H1 (cell line): ENCODE data around the gene C19orf38. TPM values are rescaled to one million over a fixed set of nuclear protein-coding genes. Genes with fewer than 3 reads are reported as not detected.

Source experiments
- CTCF ChIA-PET: fragments of 300-600 bp; sonication (Branson Sonifier 250); formaldehyde crosslinking; loops from one replicate; lab custom pipeline; 2021; ENCODE audit not compliant: partially characterized antibody; lab: Charles Lee
- POLR2A ChIA-PET: fragments of 300-600 bp; sonication (Branson Sonifier 250); formaldehyde crosslinking; loops from one replicate; lab custom pipeline; 2021; ENCODE audit warnings: inconsistent platforms; ENCODE audit not compliant: partially characterized antibody; lab: Charles Lee
- DNase-seq, 2 experiments: peaks; one replicate each; pipeline versions ENCODE4 v3.0.0 to v3.0.0-alpha.2; 2010 to 2022; ENCODE audit warnings: low spot score in 2 of 2, low read depth in 1 of 2, mixed read lengths in 1 of 2
- FAIRE-seq: peaks from 2 replicates; lab custom pipeline; 2011; peaks lifted over from hg19 to GRCh38; lab: Jason Lieb, UNC
- H2AFZ ChIP-seq: 2 replicates; pipeline ENCODE4 v1.8.1; 2012; ENCODE audit warnings: low read length, inconsistent platforms
- H2AK5ac ChIP-seq: 2 replicates; pipeline ENCODE4 v1.6.1; 2013; ENCODE audit warnings: low read depth, low read length
- H2BK120ac ChIP-seq: replicated peaks from 2 replicates; pipeline ENCODE3; 2013; ENCODE audit warnings: low read depth, low read length, inconsistent platforms
- H2BK12ac ChIP-seq: 2 replicates; pipeline ENCODE4 v1.6.1; 2013; ENCODE audit warnings: low read depth, low read length
- H2BK15ac ChIP-seq: 2 replicates; pipeline ENCODE4 v1.6.1; 2013; ENCODE audit warnings: low read length
- H2BK20ac ChIP-seq: 2 replicates; pipeline ENCODE4 v1.6.1; 2013; ENCODE audit warnings: low read length
- H2BK5ac ChIP-seq: 2 replicates; pipeline ENCODE4 v1.6.1; 2013; ENCODE audit warnings: low read depth, low read length
- H3K14ac ChIP-seq: 2 replicates; pipeline ENCODE4 v1.6.1; 2013; ENCODE audit warnings: inconsistent platforms; ENCODE audit not compliant: insufficient read length
- H3K18ac ChIP-seq: 2 replicates; pipeline ENCODE4 v1.6.1; 2013; ENCODE audit warnings: low read length; ENCODE audit errors: extremely low read depth
- H3K23ac ChIP-seq: 2 replicates; pipeline ENCODE4 v1.6.1; 2013; ENCODE audit warnings: inconsistent platforms; ENCODE audit not compliant: insufficient read length
- H3K23me2 ChIP-seq: 2 replicates; pipeline ENCODE4 v1.6.1; 2013; ENCODE audit warnings: low read depth, low read length
- H3K27ac ChIP-seq: 2 replicates; pipeline ENCODE4 v1.6.1; 2011; ENCODE audit warnings: low read depth, low read length, inconsistent platforms
- H3K27me3 ChIP-seq, 4 experiments: replicated peaks in 1 of 4; 1 replicate in 1 of 4; 2 replicates in 3 of 4; pipeline versions ENCODE4 v1.6.1 to v1.8.1; 2011 to 2013; ENCODE audit warnings: low read length in 3 of 4, mild to moderate bottlenecking in 3 of 4, inconsistent platforms in 2 of 4, mixed read lengths in 2 of 4, moderate library complexity in 1 of 4; ENCODE audit not compliant: control insufficient read depth in 3 of 4, insufficient read depth in 3 of 4; ENCODE audit errors: extremely low read depth in 1 of 4
- H3K36me3 ChIP-seq, 4 experiments: 2 replicates each; pipeline versions ENCODE4 v1.6.1 to v1.8.1; 2011 to 2013; ENCODE audit warnings: mild to moderate bottlenecking in 4 of 4, low read length in 3 of 4, moderate library complexity in 2 of 4, control low read depth in 1 of 4, inconsistent platforms in 1 of 4; ENCODE audit not compliant: insufficient read depth in 4 of 4, control insufficient read depth in 2 of 4
- H3K4ac ChIP-seq: replicated peaks from 2 replicates; pipeline ENCODE3; 2013; ENCODE audit warnings: low read length, low read depth, mixed read lengths, inconsistent platforms; ENCODE audit not compliant: insufficient read length
- H3K4me1 ChIP-seq, 4 experiments: replicated peaks in 1 of 4; 1 replicate in 1 of 4; 2 replicates in 3 of 4; pipeline versions ENCODE4 v1.6.1 to v1.8.1; 2011 to 2013; ENCODE audit warnings: low read length in 3 of 4, inconsistent platforms in 2 of 4, mixed read lengths in 1 of 4; ENCODE audit not compliant: insufficient read depth in 4 of 4, control insufficient read depth in 3 of 4
- H3K4me2 ChIP-seq, 2 experiments: 2 replicates each; pipeline versions ENCODE4 v1.6.1 to v1.8.1; 2011 to 2013; ENCODE audit warnings: low read depth in 2 of 2, low read length in 2 of 2, control low read depth in 1 of 2, inconsistent platforms in 1 of 2, mild to moderate bottlenecking in 1 of 2; ENCODE audit not compliant: insufficient read depth in 1 of 2
- H3K4me3 ChIP-seq, 4 experiments: fragments of 200-600, 300-600 bp in 1 of 4; sonication (generic), shearing (Covaris generic), sonication (Bioruptor Twin) in 1 of 4; 2 replicates each; pipeline versions ENCODE4 v1.5.1 to v1.8.1; 2011 to 2016; ENCODE audit warnings: low read length in 4 of 4, low read depth in 3 of 4, control low read depth in 2 of 4, inconsistent platforms in 2 of 4, mild to moderate bottlenecking in 2 of 4, mixed read lengths in 1 of 4, moderate library complexity in 1 of 4; ENCODE audit not compliant: insufficient read depth in 2 of 4; ENCODE audit errors: extremely low read depth in 1 of 4
- H3K56ac ChIP-seq: replicated peaks from 2 replicates; pipeline ENCODE3; 2013; ENCODE audit warnings: low read depth, mild to moderate bottlenecking, mixed read lengths, low read length, inconsistent platforms; ENCODE audit not compliant: insufficient read length
- H3K79me1 ChIP-seq: 2 replicates; pipeline ENCODE4 v1.6.1; 2013; ENCODE audit warnings: low read depth, low read length, control low read depth
- H3K79me2 ChIP-seq, 2 experiments: 2 replicates each; pipeline versions ENCODE4 v1.6.1 to v1.8.1; 2012 to 2013; ENCODE audit warnings: low read length in 2 of 2, mild to moderate bottlenecking in 2 of 2, inconsistent platforms in 1 of 2; ENCODE audit not compliant: insufficient read depth in 2 of 2, control insufficient read depth in 1 of 2
- H3K9ac ChIP-seq, 4 experiments: replicated peaks in 1 of 4; 1 replicate in 1 of 4; 2 replicates in 3 of 4; pipeline versions ENCODE4 v1.6.1 to v1.8.1; 2011 to 2013; ENCODE audit warnings: low read depth in 3 of 4, low read length in 3 of 4, control low read depth in 2 of 4, mild to moderate bottlenecking in 2 of 4, moderate library complexity in 2 of 4, inconsistent platforms in 1 of 4; ENCODE audit errors: extremely low read depth in 1 of 4
- H3K9me3 ChIP-seq, 2 experiments: 2 replicates each; pipeline versions ENCODE4 v1.6.1 to v1.8.1; 2012 to 2013; ENCODE audit warnings: mild to moderate bottlenecking in 2 of 2, moderate library complexity in 2 of 2, control low read depth in 1 of 2, inconsistent platforms in 1 of 2, low read depth in 1 of 2, low read length in 1 of 2, mixed read lengths in 1 of 2; ENCODE audit not compliant: insufficient read depth in 2 of 2
- H4K20me1 ChIP-seq, 2 experiments: replicated peaks in 1 of 2; 2 replicates each; pipeline versions ENCODE3 to v1.8.1; 2011 to 2013; ENCODE audit warnings: inconsistent platforms in 2 of 2, low read length in 2 of 2, mild to moderate bottlenecking in 1 of 2; ENCODE audit not compliant: insufficient read depth in 2 of 2, control insufficient read depth in 1 of 2
- H4K5ac ChIP-seq: 2 replicates; pipeline ENCODE4 v1.6.1; 2013; ENCODE audit warnings: low read length, low read depth, mixed read lengths, inconsistent platforms; ENCODE audit not compliant: insufficient read length
- H4K8ac ChIP-seq: 2 replicates; pipeline ENCODE4 v1.8.0; 2013; ENCODE audit warnings: mild to moderate bottlenecking, moderate library complexity, low read length, inconsistent platforms; ENCODE audit not compliant: insufficient read depth; ENCODE audit errors: extremely low read depth
- H4K91ac ChIP-seq: replicated peaks from 2 replicates; pipeline ENCODE3; 2013; ENCODE audit warnings: low read length, mixed read lengths, inconsistent platforms; ENCODE audit not compliant: insufficient read length
- ASH2L ChIP-seq: fragments of 200-600, 300-600 bp; sonication (generic); IDR thresholded peaks from one replicate; pipeline ENCODE4 v1.7.1; 2017; ENCODE audit warnings: low read length
- WGBS, 2 experiments: shearing (Covaris generic) in 1 of 2; methylation state at CpG; one replicate each; pipeline versions ENCODE4 v1.1.6 to v1.1.7; 2013 to 2015; ENCODE audit warnings: low lambda C conversion rate in 2 of 2, mixed read lengths in 2 of 2, inconsistent platforms in 1 of 2, low coverage in 1 of 2, missing lambda C conversion rate in 1 of 2; ENCODE audit not compliant: insufficient replicate concordance in 2 of 2, insufficient coverage in 1 of 2, insufficient read length in 1 of 2; ENCODE audit errors: extremely low coverage in 1 of 2, missing lambda C conversion rate in 1 of 2; 5-methylcytosine and 5-hydroxymethylcytosine counted together
- polyA plus RNA-seq, 7 experiments: library from polyadenylated mRNA; depleted of rRNA in 3 of 7; stranded (reverse) in 5 of 7; unstranded in 2 of 7; fragments of >200 nt in 5 of 7; fragments of 200-250 nt in 2 of 7; gene quantifications; 1 replicate in 5 of 7; 2 replicates in 1 of 7; 4 replicates in 1 of 7; pipeline versions ENCODE4 v1.2.1 to v1.2.3, GENCODE V29; 2011 to 2013; ENCODE audit warnings: missing spikeins in 2 of 7, mixed read lengths in 2 of 7
- total RNA-seq: library from RNA; stranded (reverse); fragmentation: NEBNext Ultra II Directional; extraction: Animal tissue kit (Norgen Biotek cat#: 25700); gene quantifications from 2 replicates; pipeline ENCODE4 v1.2.1, GENCODE V29; 2021

C19orf38 gene
- total and polyA plus RNA-seq, 2 of the 8 experiments (the other 6 are each of a cell fraction or from before 2014, with no cell fraction given), result 0.53 TPM; not detected in 1

DNA sequence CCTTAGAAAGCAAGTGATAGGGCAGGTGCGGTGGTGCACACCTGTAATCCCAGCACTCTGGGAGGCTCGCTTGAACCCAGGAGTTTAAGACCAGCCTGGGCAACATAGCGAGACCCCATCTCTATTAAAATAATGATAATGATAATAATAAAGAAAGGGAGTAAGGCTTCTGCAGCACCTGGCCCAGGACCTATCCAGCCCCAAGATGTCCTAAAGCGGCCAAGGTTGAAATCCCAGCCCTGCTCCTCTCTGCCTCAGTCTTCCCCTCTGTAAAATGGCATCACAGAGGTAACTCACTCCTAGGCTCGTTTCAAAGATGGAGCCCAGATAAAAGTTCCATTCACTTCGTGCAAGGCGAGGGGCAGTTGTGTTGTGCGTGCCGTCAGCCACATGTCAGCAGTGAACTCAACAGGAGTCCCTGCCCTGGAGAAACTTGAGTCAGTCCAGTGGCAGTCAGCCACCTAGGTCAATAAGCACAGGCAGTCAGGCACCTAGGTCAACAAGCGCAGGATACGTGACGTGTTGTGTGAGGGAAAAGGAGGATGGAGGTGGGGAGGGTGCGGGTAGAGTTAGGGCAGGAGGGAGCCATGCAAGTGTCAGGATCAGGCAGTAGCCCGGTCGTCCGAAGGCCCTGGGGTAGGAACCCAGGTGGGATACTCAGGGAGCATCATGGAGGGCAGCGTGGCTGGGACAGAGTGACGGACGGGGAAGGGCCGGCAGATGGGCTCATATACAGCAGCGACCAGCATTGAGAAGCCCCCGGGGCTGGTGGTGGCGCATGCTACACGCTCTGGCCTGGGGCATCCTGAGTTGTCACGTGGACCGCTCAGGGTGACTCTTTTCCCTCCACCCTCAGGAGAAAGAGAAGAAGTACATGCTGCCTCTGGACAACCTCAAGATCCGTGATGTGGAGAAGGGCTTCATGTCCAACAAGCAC lies 28.8 kb upstream of the C19orf38 start:
- Histone ChIP-seq H3K27ac (no peak overlapping the region), H3K27me3 (no peaks in the 10 kb centered on the region), H4K5ac (no peak overlapping the region), H3K79me2 (no peaks in the 10 kb centered on the region), H3K9ac (no peak overlapping the region), H2AK5ac (no peak overlapping the region), H4K20me1 (peaks cover 1 to 8% of the 10 kb centered on the region in 2 experiments), H2BK120ac (no peak overlapping the region), H3K36me3 (peaks cover 9 to 16% (median 16%) of the 10 kb centered on the region in 4 experiments; a peak in 5 of 8 replicates), H2BK20ac (no peak overlapping the region), H3K56ac (no peak overlapping the region), H3K4me3 (no peak overlapping the region), H3K4ac (no peak overlapping the region), H3K18ac (no peak overlapping the region), H3K4me2 (no peak overlapping the region), H2BK5ac (no peak overlapping the region), H3K23me2 (no peaks in the 10 kb centered on the region), H4K91ac (no peak overlapping the region), H3K23ac (no peak overlapping the region), H3K9me3 (no peaks in the 10 kb centered on the region), H3K79me1 (no peaks in the 10 kb centered on the region), H2AFZ (no peak overlapping the region), H3K4me1 (no peaks in the 10 kb centered on the region; a peak in 1 of 7 replicates), H3K14ac (no peak overlapping the region), H2BK15ac (no peak overlapping the region), H4K8ac (0 out of 2 replicates have a peak overlapping the region, but pooled peaks have one; percentile 16), H2BK12ac (no peak overlapping the region)
- FAIRE-seq (no peak), DNase-seq (no peak)
- ChIA-PET POLR2A (no interaction called here), CTCF (interaction anchor here (0.9 to 3.0 kb wide), 6 partner anchors 8 to 45 kb away, joined by 3 to 14 read pairs (median 6); no protein-coding TSS in a partner anchor)
- TF ChIP-seq ASH2L, result no peak
- WGBS, 2 experiments, result 95 to 100% methylated on average over 3 to 27 of the region's 27 CpGs
